Measurements from ENCODE around the gene PKN2. TPM values are rescaled to one million over a fixed set of nuclear protein-coding genes. Genes with fewer than 3 reads are reported as not detected.
A peak's percentile ranks its signal among the peaks of the same experiment; 100 is the strongest.

PKN2 gene
- total RNA-seq, 2 donors from 2014 or later: 29.7 to 66.9 TPM

DNA sequence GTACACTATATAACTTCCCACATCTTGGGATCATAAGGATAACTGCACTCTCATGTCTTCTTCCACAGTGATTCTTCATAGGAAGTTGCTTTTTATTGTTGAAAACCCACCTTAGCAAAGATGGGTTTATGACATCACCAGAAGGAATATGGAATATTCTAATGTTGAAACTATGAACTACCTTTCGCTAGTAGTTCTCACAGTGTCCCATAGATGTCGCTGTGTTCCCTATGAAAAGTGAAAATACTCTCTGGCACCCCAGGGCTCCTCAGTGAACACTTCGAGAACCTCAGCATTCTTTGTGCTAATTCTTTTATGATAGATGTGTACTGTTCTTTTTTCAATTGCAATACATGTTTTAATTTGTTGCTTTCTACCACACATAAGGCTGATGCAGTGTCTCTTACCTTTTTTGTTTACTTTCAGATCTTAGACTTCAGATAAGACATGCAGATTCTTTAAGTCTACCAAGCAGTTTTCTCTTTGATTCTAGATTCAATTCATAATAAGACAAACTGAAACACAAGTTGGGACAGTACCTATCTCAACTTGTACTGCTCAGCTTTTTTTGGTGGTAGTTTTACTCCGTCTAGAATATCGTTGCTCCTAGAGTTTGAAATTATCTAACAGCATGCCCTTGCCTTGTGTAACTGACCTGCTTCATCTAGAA, 116.4 kb downstream of the PKN2 start:
- TF ChIP-seq, protein P1, sequence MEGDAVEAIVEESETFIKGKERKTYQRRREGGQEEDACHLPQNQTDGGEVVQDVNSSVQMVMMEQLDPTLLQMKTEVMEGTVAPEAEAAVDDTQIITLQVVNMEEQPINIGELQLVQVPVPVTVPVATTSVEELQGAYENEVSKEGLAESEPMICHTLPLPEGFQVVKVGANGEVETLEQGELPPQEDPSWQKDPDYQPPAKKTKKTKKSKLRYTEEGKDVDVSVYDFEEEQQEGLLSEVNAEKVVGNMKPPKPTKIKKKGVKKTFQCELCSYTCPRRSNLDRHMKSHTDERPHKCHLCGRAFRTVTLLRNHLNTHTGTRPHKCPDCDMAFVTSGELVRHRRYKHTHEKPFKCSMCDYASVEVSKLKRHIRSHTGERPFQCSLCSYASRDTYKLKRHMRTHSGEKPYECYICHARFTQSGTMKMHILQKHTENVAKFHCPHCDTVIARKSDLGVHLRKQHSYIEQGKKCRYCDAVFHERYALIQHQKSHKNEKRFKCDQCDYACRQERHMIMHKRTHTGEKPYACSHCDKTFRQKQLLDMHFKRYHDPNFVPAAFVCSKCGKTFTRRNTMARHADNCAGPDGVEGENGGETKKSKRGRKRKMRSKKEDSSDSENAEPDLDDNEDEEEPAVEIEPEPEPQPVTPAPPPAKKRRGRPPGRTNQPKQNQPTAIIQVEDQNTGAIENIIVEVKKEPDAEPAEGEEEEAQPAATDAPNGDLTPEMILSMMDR (IDR thresholded peaks at IDR 0.05): peak; percentile 46
- H3K4me1 ChIP-seq (ENCODE audit: control insufficient read depth in 1 of 2, low read depth in 2 of 2): no peaks in the 10 kb centered on the region
- no peak overlapping the region for H3K27ac ChIP-seq
- no peaks in the 10 kb centered on the region for H3K9me3 ChIP-seq
- no peak for DNase-seq (ENCODE audit: low spot score)
- H3K27me3 ChIP-seq (replicated peaks; ENCODE audit: insufficient read depth): no peaks in the 10 kb centered on the region
- H3K4me3 ChIP-seq: no peak overlapping the region
- peaks cover 15% of the 10 kb centered on the region for H3K36me3 ChIP-seq
- no peak for ATAC-seq (ENCODE audit: insufficient number of reproducible peaks, low FRiP score, low read depth)

- ATAC-seq (ENCODE audit: insufficient number of reproducible peaks, low FRiP score, low read depth) (no peak), DNase-seq (ENCODE audit: low spot score) (no peak)
- H3K4me3 ChIP-seq: no peak overlapping the region
Measured at GRCh38 chr1:88801575-88802208, 117.6 kb downstream of the PKN2 start.

GRCh38 chr1:88802404-88802803, 118.3 kb downstream of the PKN2 start:
- DNase-seq (ENCODE audit: low spot score): no peak
- Histone ChIP-seq H3K4me3 (no peak overlapping the region), H3K36me3 (peaks cover 17% of the 10 kb centered on the region), H3K27me3 (replicated peaks; ENCODE audit: insufficient read depth) (no peaks in the 10 kb centered on the region), H3K4me1 (ENCODE audit: control insufficient read depth in 1 of 2, low read depth in 2 of 2) (no peaks in the 10 kb centered on the region), H3K9me3 (no peaks in the 10 kb centered on the region), H3K27ac (no peak overlapping the region)
- TF ChIP-seq, protein P1 (IDR thresholded peaks at IDR 0.05): no peak
- no peak for ATAC-seq (ENCODE audit: insufficient number of reproducible peaks, low FRiP score, low read depth)

More at GRCh38 chr1:88801575-88802208, 117.6 kb downstream of the PKN2 start:
- Histone ChIP-seq H3K27ac (no peak overlapping the region), H3K9me3 (no peaks in the 10 kb centered on the region), H3K27me3 (replicated peaks; ENCODE audit: insufficient read depth) (no peaks in the 10 kb centered on the region), H3K4me1 (ENCODE audit: control insufficient read depth in 1 of 2, low read depth in 2 of 2) (no peaks in the 10 kb centered on the region), H3K36me3 (peaks cover 20% of the 10 kb centered on the region)
- TF ChIP-seq, protein P1 (IDR thresholded peaks at IDR 0.05): no peak

DNA sequence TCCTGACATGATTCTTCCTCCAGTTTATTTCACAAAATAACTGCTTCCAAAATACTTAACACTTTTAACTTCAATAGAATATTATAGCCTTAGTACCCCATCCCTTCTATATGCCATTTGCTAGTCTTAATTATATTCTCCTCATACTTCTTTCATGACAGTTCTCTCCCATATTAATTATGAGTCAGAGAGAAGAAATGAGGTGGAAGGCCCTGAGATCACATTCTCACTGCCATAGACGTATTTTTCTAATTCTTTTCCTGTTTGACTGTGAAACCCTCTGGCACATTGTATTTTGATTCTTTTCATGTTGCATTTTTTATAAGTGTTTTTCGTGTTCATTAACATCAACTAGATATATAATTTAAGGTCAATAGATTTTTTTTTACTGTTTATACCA, 118.9 kb downstream of the PKN2 start:
- Histone ChIP-seq H3K9me3 (no peaks in the 10 kb centered on the region), H3K4me3 (no peak overlapping the region), H3K4me1 (ENCODE audit: control insufficient read depth in 1 of 2, low read depth in 2 of 2) (no peaks in the 10 kb centered on the region), H3K27me3 (replicated peaks; ENCODE audit: insufficient read depth) (no peaks in the 10 kb centered on the region), H3K36me3 (peaks cover 14% of the 10 kb centered on the region), H3K27ac (no peak overlapping the region)
- no peak for DNase-seq (ENCODE audit: low spot score)
- TF ChIP-seq, protein P1 (IDR thresholded peaks at IDR 0.05): no peak
- ATAC-seq (ENCODE audit: insufficient number of reproducible peaks, low FRiP score, low read depth): no peak

GRCh38 chr1:88803444-88803843, 119.4 kb downstream of the PKN2 start:
- ATAC-seq (ENCODE audit: insufficient number of reproducible peaks, low FRiP score, low read depth): no peak
- DNase-seq (ENCODE audit: low spot score): no peak
- Histone ChIP-seq H3K9me3 (no peaks in the 10 kb centered on the region), H3K27me3 (replicated peaks; ENCODE audit: insufficient read depth) (no peaks in the 10 kb centered on the region), H3K36me3 (peaks cover 14% of the 10 kb centered on the region), H3K4me1 (ENCODE audit: control insufficient read depth in 1 of 2, low read depth in 2 of 2) (no peaks in the 10 kb centered on the region), H3K27ac (no peak overlapping the region), H3K4me3 (no peak overlapping the region)
- TF ChIP-seq, protein P1 (IDR thresholded peaks at IDR 0.05): no peak

All from thoracic aorta (tissue), 2 donors.